H1 (cell line): ENCODE measurements around the gene USP1. TPM values are rescaled to one million over a fixed set of nuclear protein-coding genes. Genes with fewer than 3 reads are reported as not detected.

ENCODE experiments used
- CTCF ChIA-PET: fragments of 300-600 bp; sonication (Branson Sonifier 250); formaldehyde crosslinking; loops from one replicate; lab custom pipeline; 2021; ENCODE audit not compliant: partially characterized antibody; lab: Charles Lee
- POLR2A ChIA-PET: fragments of 300-600 bp; sonication (Branson Sonifier 250); formaldehyde crosslinking; loops from one replicate; lab custom pipeline; 2021; ENCODE audit warnings: inconsistent platforms; ENCODE audit not compliant: partially characterized antibody; lab: Charles Lee
- DNase-seq, 2 experiments: peaks; one replicate each; pipeline versions ENCODE4 v3.0.0 to v3.0.0-alpha.2; 2010 to 2022; ENCODE audit warnings: low spot score in 2 of 2, low read depth in 1 of 2, mixed read lengths in 1 of 2
- FAIRE-seq: peaks from 2 replicates; lab custom pipeline; 2011; peaks lifted over from hg19 to GRCh38; lab: Jason Lieb, UNC
- H2AFZ ChIP-seq: 2 replicates; pipeline ENCODE4 v1.8.1; 2012; ENCODE audit warnings: low read length, inconsistent platforms
- H2AK5ac ChIP-seq: 2 replicates; pipeline ENCODE4 v1.6.1; 2013; ENCODE audit warnings: low read depth, low read length
- H2BK120ac ChIP-seq: replicated peaks from 2 replicates; pipeline ENCODE3; 2013; ENCODE audit warnings: low read depth, low read length, inconsistent platforms
- H2BK12ac ChIP-seq: 2 replicates; pipeline ENCODE4 v1.6.1; 2013; ENCODE audit warnings: low read depth, low read length
- H2BK15ac ChIP-seq: 2 replicates; pipeline ENCODE4 v1.6.1; 2013; ENCODE audit warnings: low read length
- H2BK20ac ChIP-seq: 2 replicates; pipeline ENCODE4 v1.6.1; 2013; ENCODE audit warnings: low read length
- H2BK5ac ChIP-seq: 2 replicates; pipeline ENCODE4 v1.6.1; 2013; ENCODE audit warnings: low read depth, low read length
- H3K14ac ChIP-seq: 2 replicates; pipeline ENCODE4 v1.6.1; 2013; ENCODE audit warnings: inconsistent platforms; ENCODE audit not compliant: insufficient read length
- H3K18ac ChIP-seq: 2 replicates; pipeline ENCODE4 v1.6.1; 2013; ENCODE audit warnings: low read length; ENCODE audit errors: extremely low read depth
- H3K23ac ChIP-seq: 2 replicates; pipeline ENCODE4 v1.6.1; 2013; ENCODE audit warnings: inconsistent platforms; ENCODE audit not compliant: insufficient read length
- H3K23me2 ChIP-seq: 2 replicates; pipeline ENCODE4 v1.6.1; 2013; ENCODE audit warnings: low read depth, low read length
- H3K27ac ChIP-seq: 2 replicates; pipeline ENCODE4 v1.6.1; 2011; ENCODE audit warnings: low read depth, low read length, inconsistent platforms
- H3K27me3 ChIP-seq, 4 experiments: replicated peaks in 1 of 4; 1 replicate in 1 of 4; 2 replicates in 3 of 4; pipeline versions ENCODE4 v1.6.1 to v1.8.1; 2011 to 2013; ENCODE audit warnings: low read length in 3 of 4, mild to moderate bottlenecking in 3 of 4, inconsistent platforms in 2 of 4, mixed read lengths in 2 of 4, moderate library complexity in 1 of 4; ENCODE audit not compliant: control insufficient read depth in 3 of 4, insufficient read depth in 3 of 4; ENCODE audit errors: extremely low read depth in 1 of 4
- H3K36me3 ChIP-seq, 4 experiments: 2 replicates each; pipeline versions ENCODE4 v1.6.1 to v1.8.1; 2011 to 2013; ENCODE audit warnings: mild to moderate bottlenecking in 4 of 4, low read length in 3 of 4, moderate library complexity in 2 of 4, control low read depth in 1 of 4, inconsistent platforms in 1 of 4; ENCODE audit not compliant: insufficient read depth in 4 of 4, control insufficient read depth in 2 of 4
- H3K4ac ChIP-seq: replicated peaks from 2 replicates; pipeline ENCODE3; 2013; ENCODE audit warnings: low read length, low read depth, mixed read lengths, inconsistent platforms; ENCODE audit not compliant: insufficient read length
- H3K4me1 ChIP-seq, 4 experiments: replicated peaks in 1 of 4; 1 replicate in 1 of 4; 2 replicates in 3 of 4; pipeline versions ENCODE4 v1.6.1 to v1.8.1; 2011 to 2013; ENCODE audit warnings: low read length in 3 of 4, inconsistent platforms in 2 of 4, mixed read lengths in 1 of 4; ENCODE audit not compliant: insufficient read depth in 4 of 4, control insufficient read depth in 3 of 4
- H3K4me2 ChIP-seq, 2 experiments: 2 replicates each; pipeline versions ENCODE4 v1.6.1 to v1.8.1; 2011 to 2013; ENCODE audit warnings: low read depth in 2 of 2, low read length in 2 of 2, control low read depth in 1 of 2, inconsistent platforms in 1 of 2, mild to moderate bottlenecking in 1 of 2; ENCODE audit not compliant: insufficient read depth in 1 of 2
- H3K4me3 ChIP-seq, 4 experiments: fragments of 200-600, 300-600 bp in 1 of 4; sonication (generic), shearing (Covaris generic), sonication (Bioruptor Twin) in 1 of 4; 2 replicates each; pipeline versions ENCODE4 v1.5.1 to v1.8.1; 2011 to 2016; ENCODE audit warnings: low read length in 4 of 4, low read depth in 3 of 4, control low read depth in 2 of 4, inconsistent platforms in 2 of 4, mild to moderate bottlenecking in 2 of 4, mixed read lengths in 1 of 4, moderate library complexity in 1 of 4; ENCODE audit not compliant: insufficient read depth in 2 of 4; ENCODE audit errors: extremely low read depth in 1 of 4
- H3K56ac ChIP-seq: replicated peaks from 2 replicates; pipeline ENCODE3; 2013; ENCODE audit warnings: low read depth, mild to moderate bottlenecking, mixed read lengths, low read length, inconsistent platforms; ENCODE audit not compliant: insufficient read length
- H3K79me1 ChIP-seq: 2 replicates; pipeline ENCODE4 v1.6.1; 2013; ENCODE audit warnings: low read depth, low read length, control low read depth
- H3K79me2 ChIP-seq, 2 experiments: 2 replicates each; pipeline versions ENCODE4 v1.6.1 to v1.8.1; 2012 to 2013; ENCODE audit warnings: low read length in 2 of 2, mild to moderate bottlenecking in 2 of 2, inconsistent platforms in 1 of 2; ENCODE audit not compliant: insufficient read depth in 2 of 2, control insufficient read depth in 1 of 2
- H3K9ac ChIP-seq, 4 experiments: replicated peaks in 1 of 4; 1 replicate in 1 of 4; 2 replicates in 3 of 4; pipeline versions ENCODE4 v1.6.1 to v1.8.1; 2011 to 2013; ENCODE audit warnings: low read depth in 3 of 4, low read length in 3 of 4, control low read depth in 2 of 4, mild to moderate bottlenecking in 2 of 4, moderate library complexity in 2 of 4, inconsistent platforms in 1 of 4; ENCODE audit errors: extremely low read depth in 1 of 4
- H3K9me3 ChIP-seq, 2 experiments: 2 replicates each; pipeline versions ENCODE4 v1.6.1 to v1.8.1; 2012 to 2013; ENCODE audit warnings: mild to moderate bottlenecking in 2 of 2, moderate library complexity in 2 of 2, control low read depth in 1 of 2, inconsistent platforms in 1 of 2, low read depth in 1 of 2, low read length in 1 of 2, mixed read lengths in 1 of 2; ENCODE audit not compliant: insufficient read depth in 2 of 2
- H4K20me1 ChIP-seq, 2 experiments: replicated peaks in 1 of 2; 2 replicates each; pipeline versions ENCODE3 to v1.8.1; 2011 to 2013; ENCODE audit warnings: inconsistent platforms in 2 of 2, low read length in 2 of 2, mild to moderate bottlenecking in 1 of 2; ENCODE audit not compliant: insufficient read depth in 2 of 2, control insufficient read depth in 1 of 2
- H4K5ac ChIP-seq: 2 replicates; pipeline ENCODE4 v1.6.1; 2013; ENCODE audit warnings: low read length, low read depth, mixed read lengths, inconsistent platforms; ENCODE audit not compliant: insufficient read length
- H4K8ac ChIP-seq: 2 replicates; pipeline ENCODE4 v1.8.0; 2013; ENCODE audit warnings: mild to moderate bottlenecking, moderate library complexity, low read length, inconsistent platforms; ENCODE audit not compliant: insufficient read depth; ENCODE audit errors: extremely low read depth
- H4K91ac ChIP-seq: replicated peaks from 2 replicates; pipeline ENCODE3; 2013; ENCODE audit warnings: low read length, mixed read lengths, inconsistent platforms; ENCODE audit not compliant: insufficient read length
- CBX5 ChIP-seq: fragments of 300-800, 300-1000 bp; sonication (generic); IDR thresholded peaks from 2 replicates; pipeline ENCODE4 v1.7.1; 2016; ENCODE audit warnings: antibody characterized with exemption, low read length, low read depth
- FOSL1 ChIP-seq: IDR thresholded peaks from 2 replicates; pipeline ENCODE4 v1.6.1; 2011; ENCODE audit warnings: mild to moderate bottlenecking, low read depth, low read length, moderate library complexity; ENCODE audit not compliant: insufficient read depth
- JUND ChIP-seq: IDR thresholded peaks from 2 replicates; pipeline ENCODE4 v1.6.1; 2011; ENCODE audit warnings: mild to moderate bottlenecking, improper control_type of control experiment, low read length
- KDM4A ChIP-seq: IDR thresholded peaks from one replicate; pipeline ENCODE4 v1.7.1; 2012; ENCODE audit warnings: low read depth, mild to moderate bottlenecking, moderate library complexity, low read length, inconsistent platforms; ENCODE audit not compliant: severe bottlenecking
- MAFK ChIP-seq: IDR thresholded peaks from 2 replicates; pipeline ENCODE4 v1.6.1; 2012; ENCODE audit warnings: low read depth, mild to moderate bottlenecking, improper control_type of control experiment, low read length
- NRF1 ChIP-seq: IDR thresholded peaks from 2 replicates; pipeline ENCODE4 v1.6.1; 2011; ENCODE audit warnings: mild to moderate bottlenecking, low read depth, low read length, improper control_type of control experiment
- PHF8 ChIP-seq: fragments of 200-600 bp; sonication (generic); conservative IDR thresholded peaks from 2 replicates; pipeline ENCODE4 v1.7.1; 2012; ENCODE audit warnings: low read depth, mild to moderate bottlenecking, inconsistent platforms, low read length, moderate library complexity
- RNF2 ChIP-seq: fragments of 200-900, 300-1000 bp; sonication (generic); IDR thresholded peaks from 2 replicates; pipeline ENCODE4 v1.7.1; 2016; ENCODE audit warnings: borderline replicate concordance, low read depth, mild to moderate bottlenecking, antibody characterized with exemption, low read length; ENCODE audit not compliant: poor library complexity, severe bottlenecking; ENCODE audit errors: missing control alignments
- SIRT6 ChIP-seq: IDR thresholded peaks from one replicate; pipeline ENCODE4 v1.7.1; 2012; ENCODE audit warnings: low read length, inconsistent platforms
- SP1 ChIP-seq: IDR thresholded peaks from 2 replicates; pipeline ENCODE4 v1.6.1; 2011; ENCODE audit warnings: low read depth, low read length
- TBP ChIP-seq: IDR thresholded peaks from 2 replicates; pipeline ENCODE4 v1.6.1; 2011; ENCODE audit warnings: low read depth, low read length, improper control_type of control experiment
- WGBS, 2 experiments: shearing (Covaris generic) in 1 of 2; methylation state at CpG; one replicate each; pipeline versions ENCODE4 v1.1.6 to v1.1.7; 2013 to 2015; ENCODE audit warnings: low lambda C conversion rate in 2 of 2, mixed read lengths in 2 of 2, inconsistent platforms in 1 of 2, low coverage in 1 of 2, missing lambda C conversion rate in 1 of 2; ENCODE audit not compliant: insufficient replicate concordance in 2 of 2, insufficient coverage in 1 of 2, insufficient read length in 1 of 2; ENCODE audit errors: extremely low coverage in 1 of 2, missing lambda C conversion rate in 1 of 2; 5-methylcytosine and 5-hydroxymethylcytosine counted together
- polyA plus RNA-seq, 7 experiments: library from polyadenylated mRNA; depleted of rRNA in 3 of 7; stranded (reverse) in 5 of 7; unstranded in 2 of 7; fragments of >200 nt in 5 of 7; fragments of 200-250 nt in 2 of 7; gene quantifications; 1 replicate in 5 of 7; 2 replicates in 1 of 7; 4 replicates in 1 of 7; pipeline versions ENCODE4 v1.2.1 to v1.2.3, GENCODE V29; 2011 to 2013; ENCODE audit warnings: missing spikeins in 2 of 7, mixed read lengths in 2 of 7
- total RNA-seq: library from RNA; stranded (reverse); fragmentation: NEBNext Ultra II Directional; extraction: Animal tissue kit (Norgen Biotek cat#: 25700); gene quantifications from 2 replicates; pipeline ENCODE4 v1.2.1, GENCODE V29; 2021
- TF ChIP-seq, protein P1 (sequence below): IDR thresholded peaks from 2 replicates; pipeline ENCODE4 v1.6.1; 2012; ENCODE audit warnings: inconsistent platforms

USP1 gene
- total and polyA plus RNA-seq, 2 of the 8 experiments (the other 6 are each of a cell fraction or from before 2014, with no cell fraction given): 9.1 to 49.6 TPM

DNA sequence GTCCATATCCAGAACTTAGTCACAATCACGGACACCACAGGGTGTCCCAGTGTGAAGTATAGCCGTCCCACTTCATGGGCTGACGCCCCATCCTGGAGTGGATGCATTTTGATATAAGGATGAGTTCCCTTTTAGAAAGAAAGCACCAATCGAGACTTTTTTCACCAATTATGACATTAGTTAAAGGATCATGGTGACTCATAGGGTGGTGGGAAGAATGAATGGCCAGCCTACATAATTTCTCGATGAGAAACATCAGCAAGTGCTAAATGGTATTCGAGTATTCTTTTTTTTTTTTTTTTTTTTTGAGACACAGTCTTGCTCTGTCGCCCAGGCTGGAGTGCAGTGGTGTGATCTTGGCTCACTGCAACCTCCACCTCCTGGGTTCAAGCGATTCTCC lies 38.5 kb upstream of the USP1 start:
- WGBS, 2 experiments: 93% methylated on average over 6 of the region's 8 CpGs; no CpG with 5 or more reads in 1 of the 2 experiments
- POLR2A ChIA-PET: interaction anchor here (2.1 kb wide), 1 partner anchor 200 kb away, joined by 9 read pairs; no protein-coding TSS in a partner anchor
- CTCF ChIA-PET: no interaction called here
- TF ChIP-seq NRF1: no peak
- TF ChIP-seq, protein P1, sequence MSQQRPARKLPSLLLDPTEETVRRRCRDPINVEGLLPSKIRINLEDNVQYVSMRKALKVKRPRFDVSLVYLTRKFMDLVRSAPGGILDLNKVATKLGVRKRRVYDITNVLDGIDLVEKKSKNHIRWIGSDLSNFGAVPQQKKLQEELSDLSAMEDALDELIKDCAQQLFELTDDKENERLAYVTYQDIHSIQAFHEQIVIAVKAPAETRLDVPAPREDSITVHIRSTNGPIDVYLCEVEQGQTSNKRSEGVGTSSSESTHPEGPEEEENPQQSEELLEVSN: no peak
- no peak for TF ChIP-seq TBP
- no peak for TF ChIP-seq SP1
- no peak for TF ChIP-seq MAFK
- no peak for TF ChIP-seq RNF2
- no peak for TF ChIP-seq KDM4A
- TF ChIP-seq SIRT6: no peak
- TF ChIP-seq FOSL1: no peak
- no peak for TF ChIP-seq CBX5
- no peak for TF ChIP-seq JUND
- no peak for TF ChIP-seq PHF8

More for the DNA sequence above, 38.5 kb upstream of the USP1 start:
- no peak overlapping the region for H3K4ac ChIP-seq
- no peak overlapping the region for H2BK15ac ChIP-seq
- no peak overlapping the region for H3K4me3 ChIP-seq
- 0 out of 7 replicates have a peak, but pooled peaks cover 0 to 1% (median 0%) of the 10 kb centered on the region in 4 experiments for H3K27me3 ChIP-seq
- H3K79me2 ChIP-seq: no peaks in the 10 kb centered on the region
- no peak overlapping the region for H3K56ac ChIP-seq
- H3K14ac ChIP-seq: no peak overlapping the region
- H3K36me3 ChIP-seq: no peaks in the 10 kb centered on the region
- no peak overlapping the region for H3K4me2 ChIP-seq
- no peaks in the 10 kb centered on the region for H3K23me2 ChIP-seq
- H4K5ac ChIP-seq: no peak overlapping the region
- no peak overlapping the region for H3K9ac ChIP-seq
- no peak overlapping the region for H2BK120ac ChIP-seq
- no peak overlapping the region for H3K18ac ChIP-seq
- H4K91ac ChIP-seq: no peak overlapping the region
- no peaks in the 10 kb centered on the region for H3K79me1 ChIP-seq
- no peak overlapping the region for H3K23ac ChIP-seq
- H2BK5ac ChIP-seq: no peak overlapping the region
- H2BK20ac ChIP-seq: no peak overlapping the region
- DNase-seq (no peak), FAIRE-seq (no peak)
- H3K27ac ChIP-seq: no peak overlapping the region
- no peak overlapping the region for H2AK5ac ChIP-seq
- H4K20me1 ChIP-seq: no peaks in the 10 kb centered on the region
- no peaks in the 10 kb centered on the region for H3K9me3 ChIP-seq
- no peak overlapping the region for H2BK12ac ChIP-seq
- peaks cover 0 to 13% (median 7%) of the 10 kb centered on the region in 4 experiments; a peak in 3 of 7 replicates for H3K4me1 ChIP-seq
- no peak overlapping the region for H2AFZ ChIP-seq
- H4K8ac ChIP-seq: no peak overlapping the region
